Left renal pelvis (tissue), 4 donors: Measurements from ENCODE around the gene ABCA2. TPM values are rescaled to one million over a fixed set of nuclear protein-coding genes. Genes with fewer than 3 reads are reported as not detected.

Experiments
- DNase-seq, 4 donors: peaks; one replicate each; pipeline ENCODE4 v3.0.0-alpha.2; 2013; ENCODE audit warnings: low read depth in 4 of 4, low spot score in 3 of 4
- polyA plus RNA-seq, 4 donors: library from polyadenylated mRNA; unstranded; fragments of 120-200 nt; gene quantifications; one replicate each; pipeline ENCODE4 v1.2.1, GENCODE V29; 2013; ENCODE audit not compliant: insufficient read length in 4 of 4

ABCA2 gene
- polyA plus RNA-seq, 4 donors, result 18.7 to 52.8 (median 39.7) TPM

- DNase-seq, result no peak
These were observed 44.3 kb downstream of the ABCA2 start for GRCh38 chr9:136983656-136984314.

GRCh38 chr9:136983167-136983566 is 44.9 kb downstream of the ABCA2 start:
- DNase-seq, result no peak

- no peak for DNase-seq
These were observed 45.6 kb downstream of the ABCA2 start, which contains the start of gene LCNL1 for GRCh38 chr9:136982232-136983051. Gene LCNL1, plus strand, starts transcription at chr9:136982993. Its CDS starts 594 bp downstream, at chr9:136983587.

GRCh38 chr9:136981588-136982231 is 46.3 kb downstream of the ABCA2 start:
- no peak for DNase-seq

GRCh38 chr9:136980669-136981478 is 47.2 kb downstream of the ABCA2 start:
- no peak for DNase-seq

- no peak for DNase-seq
These were observed 48.1 kb downstream of the ABCA2 start for GRCh38 chr9:136979769-136980587.

- DNase-seq, result no peak
These were observed 49.0 kb downstream of the ABCA2 start for GRCh38 chr9:136978865-136979544.

- DNase-seq, result no peak
These were observed 49.8 kb downstream of the ABCA2 start for GRCh38 chr9:136978073-136978864.

- no peak for DNase-seq
These were observed 50.4 kb downstream of the ABCA2 start for GRCh38 chr9:136977649-136978072.

- no peak for DNase-seq
These were observed 50.8 kb downstream of the ABCA2 start, which contains the start of gene PTGDS for GRCh38 chr9:136977223-136977622. Gene PTGDS, plus strand, starts transcription at chr9:136977504. Its CDS starts 75 bp downstream, at chr9:136977579.

- no peak for DNase-seq
These were observed 52.4 kb downstream of the ABCA2 start for GRCh38 chr9:136975644-136976043.

GRCh38 chr9:136974817-136975535 is 53.1 kb downstream of the ABCA2 start:
- no peak for DNase-seq

GRCh38 chr9:136973618-136974617 is 54.1 kb downstream of the ABCA2 start:
- DNase-seq, result no peak

GRCh38 chr9:136972743-136973142 is 55.3 kb downstream of the ABCA2 start:
- no peak for DNase-seq

- DNase-seq, result no peak
These were observed 55.7 kb downstream of the ABCA2 start for GRCh38 chr9:136972335-136972734.

GRCh38 chr9:136971746-136972145 is 56.3 kb downstream of the ABCA2 start:
- DNase-seq, result no peak
